ENCODE data around the gene METTL16.
"Not testable (repeated sequence)": the region's sequence is repeated elsewhere in the genome, so short reads cannot be mapped to it uniquely, and the experiment has no call there.

METTL16 gene, protein sequence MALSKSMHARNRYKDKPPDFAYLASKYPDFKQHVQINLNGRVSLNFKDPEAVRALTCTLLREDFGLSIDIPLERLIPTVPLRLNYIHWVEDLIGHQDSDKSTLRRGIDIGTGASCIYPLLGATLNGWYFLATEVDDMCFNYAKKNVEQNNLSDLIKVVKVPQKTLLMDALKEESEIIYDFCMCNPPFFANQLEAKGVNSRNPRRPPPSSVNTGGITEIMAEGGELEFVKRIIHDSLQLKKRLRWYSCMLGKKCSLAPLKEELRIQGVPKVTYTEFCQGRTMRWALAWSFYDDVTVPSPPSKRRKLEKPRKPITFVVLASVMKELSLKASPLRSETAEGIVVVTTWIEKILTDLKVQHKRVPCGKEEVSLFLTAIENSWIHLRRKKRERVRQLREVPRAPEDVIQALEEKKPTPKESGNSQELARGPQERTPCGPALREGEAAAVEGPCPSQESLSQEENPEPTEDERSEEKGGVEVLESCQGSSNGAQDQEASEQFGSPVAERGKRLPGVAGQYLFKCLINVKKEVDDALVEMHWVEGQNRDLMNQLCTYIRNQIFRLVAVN
- total RNA-seq, result 52.5 to 63.1 (median 54.5) reads per million in 3 donors

DNA sequence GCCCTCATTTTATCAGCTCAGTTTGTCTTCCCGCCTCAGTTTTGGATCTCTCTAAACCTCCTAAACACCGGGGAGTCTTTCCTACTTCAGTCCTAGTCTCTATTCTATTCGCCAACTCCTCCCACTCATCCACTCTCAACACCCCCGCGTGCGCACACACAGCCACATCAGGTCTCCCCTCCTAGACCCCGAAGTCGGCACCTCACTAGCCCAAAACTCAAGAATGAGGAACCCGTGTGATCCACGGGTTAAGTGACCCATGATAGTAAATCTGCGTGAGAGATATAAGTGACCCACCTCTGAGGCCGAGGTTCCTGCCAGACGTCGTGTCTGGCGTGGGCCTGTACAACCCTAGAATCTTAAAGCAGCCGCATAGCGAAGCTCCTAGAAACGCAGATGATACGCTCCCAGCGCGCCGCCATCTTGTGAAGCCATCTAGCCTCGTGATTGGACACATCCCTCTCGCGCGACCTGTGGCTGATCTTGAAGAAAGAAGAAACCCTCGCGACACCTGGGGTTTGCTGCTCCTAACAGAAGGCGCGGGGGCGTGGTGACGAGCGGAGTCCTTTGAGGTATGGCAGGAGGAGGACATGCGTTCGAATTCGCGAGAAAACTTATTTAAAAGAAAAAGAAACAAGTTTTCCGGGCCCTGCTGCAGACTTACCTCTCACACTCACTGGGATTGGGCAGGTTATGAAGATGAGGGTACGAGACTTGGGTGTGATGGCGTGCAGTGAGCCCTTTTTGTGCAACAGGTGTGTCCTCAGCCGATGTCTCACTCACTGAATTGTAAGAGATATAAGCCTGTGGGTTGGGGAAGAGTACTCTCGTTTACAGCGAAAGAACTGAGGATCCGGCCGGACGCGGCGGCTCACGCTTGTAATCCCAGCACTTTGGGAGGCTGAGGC, at the start of gene METTL16:
Gene METTL16 (minus strand): TSS at position 427 of the 908 bp plus-strand sequence. CDS start 9,557 bp downstream, outside the sequence.
- H3K9me3 ChIP-seq (ENCODE audit: control insufficient read depth, low read length), result no peaks in the 10 kb centered on the region
- no peaks in the 10 kb centered on the region for H3K36me3 ChIP-seq (ENCODE audit: control insufficient read depth, insufficient read depth, low read length)
- peak within 1 kb of the TSS; percentile 90 for H3K27ac ChIP-seq (ENCODE audit: insufficient read depth, low read length, poor library complexity, severe bottlenecking)
- no peaks in the 10 kb centered on the region for H3K27me3 ChIP-seq (replicated peaks; ENCODE audit: control insufficient read depth, insufficient read depth, low read length, poor library complexity, severe bottlenecking)
- H3K4me3 ChIP-seq (ENCODE audit: insufficient read depth, low read depth, low read length, poor library complexity, severe bottlenecking), result peak within 1 kb of the TSS; percentile 57
- peak; percentile 87 to 95 (median 93) for DNase-seq
- peaks cover 11% of the 10 kb centered on the region for H3K4me1 ChIP-seq (ENCODE audit: control insufficient read depth, insufficient read depth, low read length, poor library complexity, severe bottlenecking)

DNA sequence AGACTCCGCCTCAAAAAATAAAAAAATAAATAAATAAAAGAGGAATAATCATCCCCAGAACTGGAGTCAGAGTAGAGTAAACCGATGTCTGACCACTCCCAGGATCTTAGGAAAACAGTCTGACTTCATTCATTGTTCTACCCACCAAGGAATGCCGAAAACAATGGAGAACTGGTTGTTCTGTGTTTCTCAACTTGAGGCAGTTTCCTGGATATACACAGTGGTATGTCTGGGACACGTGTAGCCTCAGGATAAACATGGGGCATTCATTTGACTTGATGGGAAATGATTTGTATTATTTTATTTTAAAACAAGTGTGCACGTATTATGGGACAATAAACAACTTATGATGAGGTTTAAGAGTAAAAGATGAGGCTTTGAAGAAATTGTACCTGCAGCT, 49.0 kb upstream of the METTL16 start:
- H3K4me3 ChIP-seq (ENCODE audit: insufficient read depth, low read depth, low read length, poor library complexity, severe bottlenecking), result no peak overlapping the region
- no peak for DNase-seq
- no peaks in the 10 kb centered on the region for H3K36me3 ChIP-seq (ENCODE audit: control insufficient read depth, insufficient read depth, low read length)
- no peaks in the 10 kb centered on the region for H3K27me3 ChIP-seq (replicated peaks; ENCODE audit: control insufficient read depth, insufficient read depth, low read length, poor library complexity, severe bottlenecking)
- H3K27ac ChIP-seq (ENCODE audit: insufficient read depth, low read length, poor library complexity, severe bottlenecking), result no peak overlapping the region
- no peaks in the 10 kb centered on the region for H3K4me1 ChIP-seq (ENCODE audit: control insufficient read depth, insufficient read depth, low read length, poor library complexity, severe bottlenecking)
- no peaks in the 10 kb centered on the region for H3K9me3 ChIP-seq (ENCODE audit: control insufficient read depth, low read length)

DNA sequence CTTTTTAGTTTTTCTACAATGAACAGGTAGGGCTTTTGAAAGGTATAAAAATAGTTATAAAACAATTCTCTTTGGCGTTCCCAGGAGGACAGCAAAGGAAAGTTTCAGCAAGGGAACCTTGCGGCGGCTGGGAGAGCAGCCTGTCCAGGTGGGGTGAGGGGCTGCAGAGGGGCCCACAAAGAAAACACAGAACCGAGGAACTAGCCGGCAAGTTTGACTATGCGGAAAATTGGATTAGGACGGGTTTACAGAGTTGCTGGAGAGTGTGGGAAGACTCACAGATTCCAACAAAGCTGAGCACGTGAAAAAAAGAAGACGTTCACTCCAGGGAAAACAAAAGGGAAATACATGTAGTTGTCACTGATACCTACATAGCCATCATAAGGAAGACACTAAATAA, 40.2 kb upstream of the METTL16 start:
- DNase-seq, result no peak
- H3K27me3 ChIP-seq (replicated peaks; ENCODE audit: control insufficient read depth, insufficient read depth, low read length, poor library complexity, severe bottlenecking), result no peaks in the 10 kb centered on the region
- H3K9me3 ChIP-seq (ENCODE audit: control insufficient read depth, low read length), result no peaks in the 10 kb centered on the region
- H3K4me1 ChIP-seq (ENCODE audit: control insufficient read depth, insufficient read depth, low read length, poor library complexity, severe bottlenecking), result no peaks in the 10 kb centered on the region
- H3K36me3 ChIP-seq (ENCODE audit: control insufficient read depth, insufficient read depth, low read length), result no peaks in the 10 kb centered on the region
- no peak overlapping the region for H3K4me3 ChIP-seq (ENCODE audit: insufficient read depth, low read depth, low read length, poor library complexity, severe bottlenecking)
- no peak overlapping the region for H3K27ac ChIP-seq (ENCODE audit: insufficient read depth, low read length, poor library complexity, severe bottlenecking)

DNA sequence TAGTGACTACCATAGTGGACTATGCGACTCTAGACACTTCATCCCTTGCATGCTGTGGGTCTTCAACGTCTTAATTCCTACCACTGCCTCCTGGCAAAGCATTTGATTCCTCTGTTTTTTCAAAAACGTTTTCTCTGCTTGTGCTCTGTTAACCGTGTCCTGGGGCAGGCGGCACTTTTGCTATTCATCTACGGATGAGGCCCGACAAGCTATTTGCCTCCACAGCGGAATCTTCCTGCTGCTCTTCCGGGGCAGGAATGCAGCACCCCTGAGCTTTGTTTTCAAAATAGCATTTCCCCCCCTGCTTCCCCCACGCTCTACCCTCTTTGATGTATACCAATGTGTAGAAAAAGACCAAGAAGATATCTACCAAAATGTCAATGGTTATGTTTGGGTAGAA, 39.8 kb upstream of the METTL16 start:
- H3K4me1 ChIP-seq (ENCODE audit: control insufficient read depth, insufficient read depth, low read length, poor library complexity, severe bottlenecking), result no peaks in the 10 kb centered on the region
- no peak overlapping the region for H3K27ac ChIP-seq (ENCODE audit: insufficient read depth, low read length, poor library complexity, severe bottlenecking)
- H3K36me3 ChIP-seq (ENCODE audit: control insufficient read depth, insufficient read depth, low read length), result no peaks in the 10 kb centered on the region
- H3K4me3 ChIP-seq (ENCODE audit: insufficient read depth, low read depth, low read length, poor library complexity, severe bottlenecking), result no peak overlapping the region
- no peaks in the 10 kb centered on the region for H3K9me3 ChIP-seq (ENCODE audit: control insufficient read depth, low read length)
- no peaks in the 10 kb centered on the region for H3K27me3 ChIP-seq (replicated peaks; ENCODE audit: control insufficient read depth, insufficient read depth, low read length, poor library complexity, severe bottlenecking)
- no peak for DNase-seq

DNA sequence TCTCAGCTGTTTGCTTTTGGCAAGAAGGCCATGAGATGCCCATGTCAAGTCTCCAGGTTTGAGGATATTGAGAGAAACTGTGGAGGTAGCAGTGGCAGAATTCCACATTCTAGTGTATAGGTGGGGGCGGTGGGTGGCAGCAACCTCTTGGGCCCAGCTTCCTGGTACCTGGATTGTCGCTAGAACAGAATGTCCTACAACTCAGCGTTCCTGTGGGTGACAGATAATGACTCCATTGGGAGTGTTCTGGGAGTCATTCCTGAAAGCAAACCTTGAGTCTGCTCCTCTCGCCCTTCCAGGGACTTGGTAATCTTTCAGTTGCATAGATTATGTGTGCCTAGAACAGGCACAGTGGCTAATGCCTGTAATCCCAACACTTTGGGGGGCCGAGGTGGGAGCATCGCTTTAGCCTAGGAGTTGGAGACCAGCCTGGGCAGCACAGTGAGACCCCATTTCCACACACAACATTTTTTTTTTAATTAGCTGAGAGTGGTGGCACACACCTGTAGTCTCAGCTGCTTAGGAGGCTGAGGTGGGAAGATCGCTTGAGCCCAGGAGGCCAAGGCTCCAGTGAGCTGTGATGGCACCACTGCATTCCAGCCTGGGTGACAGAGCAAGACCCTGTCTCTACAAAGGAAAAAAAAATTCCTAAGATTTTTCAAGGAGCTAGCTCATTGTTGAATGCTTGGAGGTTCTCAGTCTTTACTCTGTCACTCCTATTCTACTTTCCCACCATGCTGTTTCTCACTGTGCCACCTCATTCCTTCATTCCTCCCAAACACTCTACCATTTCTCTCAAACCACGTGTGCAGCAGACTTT, 37.9 kb upstream of the METTL16 start:
- H3K27me3 ChIP-seq (replicated peaks; ENCODE audit: control insufficient read depth, insufficient read depth, low read length, poor library complexity, severe bottlenecking), result no peaks in the 10 kb centered on the region
- H3K4me1 ChIP-seq (ENCODE audit: control insufficient read depth, insufficient read depth, low read length, poor library complexity, severe bottlenecking), result no peaks in the 10 kb centered on the region
- H3K9me3 ChIP-seq (ENCODE audit: control insufficient read depth, low read length), result no peaks in the 10 kb centered on the region
- no peak overlapping the region for H3K4me3 ChIP-seq (ENCODE audit: insufficient read depth, low read depth, low read length, poor library complexity, severe bottlenecking)
- no peak overlapping the region for H3K27ac ChIP-seq (ENCODE audit: insufficient read depth, low read length, poor library complexity, severe bottlenecking)
- H3K36me3 ChIP-seq (ENCODE audit: control insufficient read depth, insufficient read depth, low read length), result no peaks in the 10 kb centered on the region
- no peak for DNase-seq

DNA sequence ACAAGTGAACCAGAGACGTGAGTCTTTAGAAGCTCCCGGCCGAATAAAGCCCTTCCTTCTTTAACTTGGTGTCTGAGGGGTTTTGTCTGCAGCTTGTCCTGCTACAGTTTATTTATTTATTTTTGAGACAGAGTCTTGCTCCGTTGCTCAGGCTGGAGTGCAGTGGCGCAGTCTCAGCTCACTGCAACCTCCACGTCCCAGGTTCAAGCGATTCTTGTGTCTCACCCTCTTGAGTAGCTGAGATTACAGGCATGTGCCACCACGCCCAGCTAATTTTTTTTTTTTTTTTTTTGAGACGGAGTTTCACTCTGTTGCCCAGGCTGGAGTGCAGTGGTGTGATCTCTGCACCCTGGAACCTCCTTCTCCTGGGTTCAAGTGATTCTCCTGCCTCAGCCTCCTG, 36.3 kb upstream of the METTL16 start:
- H3K27ac ChIP-seq (ENCODE audit: insufficient read depth, low read length, poor library complexity, severe bottlenecking); H3K9me3 ChIP-seq (ENCODE audit: control insufficient read depth, low read length); H3K4me3 ChIP-seq (ENCODE audit: insufficient read depth, low read depth, low read length, poor library complexity, severe bottlenecking); H3K36me3 ChIP-seq (ENCODE audit: control insufficient read depth, insufficient read depth, low read length); H3K4me1 ChIP-seq (ENCODE audit: control insufficient read depth, insufficient read depth, low read length, poor library complexity, severe bottlenecking); H3K27me3 ChIP-seq (replicated peaks; ENCODE audit: control insufficient read depth, insufficient read depth, low read length, poor library complexity, severe bottlenecking); DNase-seq: not testable (repeated sequence)

DNA sequence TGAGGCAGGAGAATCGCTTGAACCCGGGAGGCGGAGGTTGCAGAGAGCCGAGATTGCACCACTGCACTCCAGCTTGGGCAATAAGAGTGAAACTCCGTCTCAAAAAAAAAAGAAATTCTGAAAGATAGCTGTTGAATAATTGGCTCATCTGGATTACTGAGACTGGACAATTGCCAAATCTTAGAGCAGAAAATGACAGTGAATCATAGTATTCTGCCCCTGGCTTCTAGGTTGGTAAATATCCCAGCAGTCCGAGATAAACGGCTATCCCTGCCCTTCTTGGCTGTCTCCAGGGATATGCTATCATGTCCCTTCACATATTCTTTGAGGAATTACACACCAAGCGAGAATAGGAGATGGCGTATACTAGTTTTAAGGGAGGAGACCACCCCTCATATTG, 35.5 kb upstream of the METTL16 start:
- Histone ChIP-seq H3K9me3 (ENCODE audit: control insufficient read depth, low read length) (no peaks in the 10 kb centered on the region), H3K4me1 (ENCODE audit: control insufficient read depth, insufficient read depth, low read length, poor library complexity, severe bottlenecking) (no peaks in the 10 kb centered on the region), H3K4me3 (ENCODE audit: insufficient read depth, low read depth, low read length, poor library complexity, severe bottlenecking) (no peak overlapping the region), H3K27me3 (replicated peaks; ENCODE audit: control insufficient read depth, insufficient read depth, low read length, poor library complexity, severe bottlenecking) (no peaks in the 10 kb centered on the region), H3K27ac (ENCODE audit: insufficient read depth, low read length, poor library complexity, severe bottlenecking) (no peak overlapping the region), H3K36me3 (ENCODE audit: control insufficient read depth, insufficient read depth, low read length) (no peaks in the 10 kb centered on the region)
- no peak for DNase-seq

DNA sequence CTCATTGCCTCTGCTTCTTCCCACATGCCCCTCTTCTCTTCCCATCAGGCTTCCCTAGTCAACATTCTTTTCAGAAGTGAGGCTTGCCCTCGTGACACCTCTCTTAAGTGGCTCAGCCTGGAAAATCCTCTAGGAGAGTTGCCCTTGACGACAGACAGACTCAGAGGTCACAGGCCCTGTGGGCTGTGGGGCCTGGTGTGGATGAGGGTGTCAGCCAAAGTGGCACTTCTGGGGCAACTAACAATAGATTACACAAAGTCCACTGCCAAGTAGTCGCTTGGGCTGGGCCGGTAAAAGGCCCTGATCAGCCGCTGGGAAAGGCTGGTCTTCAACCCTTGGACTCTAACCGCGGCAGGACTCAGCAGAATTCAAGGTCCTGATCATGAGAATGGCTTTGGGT, 33.7 kb upstream of the METTL16 start:
- no peaks in the 10 kb centered on the region for H3K36me3 ChIP-seq (ENCODE audit: control insufficient read depth, insufficient read depth, low read length)
- no peak overlapping the region for H3K4me3 ChIP-seq (ENCODE audit: insufficient read depth, low read depth, low read length, poor library complexity, severe bottlenecking)
- no peak overlapping the region for H3K27ac ChIP-seq (ENCODE audit: insufficient read depth, low read length, poor library complexity, severe bottlenecking)
- no peak for DNase-seq
- H3K4me1 ChIP-seq (ENCODE audit: control insufficient read depth, insufficient read depth, low read length, poor library complexity, severe bottlenecking), result no peaks in the 10 kb centered on the region
- H3K27me3 ChIP-seq (replicated peaks; ENCODE audit: control insufficient read depth, insufficient read depth, low read length, poor library complexity, severe bottlenecking), result no peaks in the 10 kb centered on the region
- no peaks in the 10 kb centered on the region for H3K9me3 ChIP-seq (ENCODE audit: control insufficient read depth, low read length)

DNA sequence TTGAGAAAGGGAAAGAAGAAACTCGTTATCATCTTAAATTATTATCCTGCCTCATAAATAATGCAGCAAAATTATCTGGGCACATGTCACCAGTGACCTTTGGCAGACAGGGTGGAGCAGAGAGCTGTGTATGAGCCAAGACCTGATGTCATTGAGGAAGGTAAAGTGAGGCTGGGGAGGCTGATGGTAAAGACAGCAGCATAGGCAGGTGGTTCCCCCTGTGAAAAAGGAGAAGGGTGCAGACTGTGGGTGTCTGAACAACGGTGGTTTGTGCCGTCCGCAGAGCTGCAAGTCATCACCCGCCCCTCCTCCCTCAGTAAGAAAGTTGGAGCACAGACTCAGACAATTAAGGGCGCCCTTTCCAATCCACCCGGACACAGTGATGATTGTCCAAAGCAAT, 30.8 kb upstream of the METTL16 start:
- H3K36me3 ChIP-seq (ENCODE audit: control insufficient read depth, insufficient read depth, low read length), result no peaks in the 10 kb centered on the region
- H3K4me3 ChIP-seq (ENCODE audit: insufficient read depth, low read depth, low read length, poor library complexity, severe bottlenecking), result no peak overlapping the region
- H3K4me1 ChIP-seq (ENCODE audit: control insufficient read depth, insufficient read depth, low read length, poor library complexity, severe bottlenecking), result no peaks in the 10 kb centered on the region
- H3K27me3 ChIP-seq (replicated peaks; ENCODE audit: control insufficient read depth, insufficient read depth, low read length, poor library complexity, severe bottlenecking), result no peaks in the 10 kb centered on the region
- no peaks in the 10 kb centered on the region for H3K9me3 ChIP-seq (ENCODE audit: control insufficient read depth, low read length)
- no peak for DNase-seq
- H3K27ac ChIP-seq (ENCODE audit: insufficient read depth, low read length, poor library complexity, severe bottlenecking), result no peak overlapping the region

Data from effector memory CD4-positive, alpha-beta T cell (primary cell).